GM12878 (cell line): ENCODE results near the gene ENPP1. TPM values are rescaled to one million over a fixed set of nuclear protein-coding genes. Genes with fewer than 3 reads are reported as not detected.

Experiments
- ATAC-seq: fragments of 200-7000 bp; cut with Tn5 transposase; 3 replicates; pipeline ENCODE4 v1.9.1; 2020; ENCODE audit warnings: mild to moderate bottlenecking, moderate library complexity
- BruUV-seq: library from RNA; stranded (reverse); fragments of 400-500 nt; replicated peaks from 2 replicates; lab custom pipeline; 2021; lab: Mats Ljungman, UMichigan
- CTCF ChIA-PET: fragments of 300-600 bp; sonication (Branson Sonifier 250); formaldehyde crosslinking; extraction: SDS; loops from one replicate; lab custom pipeline; 2021; ENCODE audit warnings: inconsistent platforms; lab: Yijun Ruan, JAX
- POLR2A ChIA-PET: fragments of 350-600 bp; formaldehyde crosslinking; extraction: SDS; loops from one replicate; lab custom pipeline; 2021; ENCODE audit warnings: inconsistent platforms; lab: Charles Lee
- RAD21 ChIA-PET: fragments of 300-600 bp; sonication (Branson Sonifier 250); formaldehyde crosslinking; loops from one replicate; lab custom pipeline; 2023; ENCODE audit warnings: antibody characterized with exemption; ENCODE audit not compliant: unreplicated experiment; lab: Charles Lee
- SMC1A ChIA-PET: fragments of 300-600 bp; sonication (Branson Sonifier 250); formaldehyde crosslinking; loops from one replicate; lab custom pipeline; 2023; ENCODE audit not compliant: unreplicated experiment, uncharacterized antibody; lab: Charles Lee
- DNase-seq: peaks from one replicate; pipeline ENCODE4 v3.0.0-alpha.2; 2011; ENCODE audit warnings: low read depth, low spot score
- FAIRE-seq: peaks from 3 replicates; lab custom pipeline; 2011; peaks lifted over from hg19 to GRCh38; lab: Jason Lieb, UNC
- H2AFZ ChIP-seq: 2 replicates; pipeline ENCODE4 v1.6.0; 2011; ENCODE audit warnings: low read depth, low read length, control low read depth; ENCODE audit not compliant: control insufficient read depth
- H3K27ac ChIP-seq: 2 replicates; pipeline ENCODE4 v1.5.1; 2011; ENCODE audit warnings: control low read depth; ENCODE audit not compliant: control insufficient read depth, insufficient read depth
- H3K27me3 ChIP-seq, 2 experiments: replicated peaks in 1 of 2; 2 replicates each; pipeline versions ENCODE4 v1.6.0 to v1.6.1; 2011; ENCODE audit warnings: low read length in 1 of 2; ENCODE audit not compliant: control insufficient read depth in 2 of 2, insufficient read depth in 2 of 2
- H3K36me3 ChIP-seq, 2 experiments: 2 replicates each; pipeline ENCODE4 v1.5.1; 2011; ENCODE audit warnings: low read length in 1 of 2; ENCODE audit not compliant: control insufficient read depth in 2 of 2, insufficient read depth in 2 of 2
- H3K4me1 ChIP-seq: 2 replicates; pipeline ENCODE4 v1.6.1; 2011; ENCODE audit warnings: mild to moderate bottlenecking, low read length, moderate library complexity, mixed read lengths; ENCODE audit not compliant: control insufficient read depth, insufficient read depth
- H3K4me2 ChIP-seq: 2 replicates; pipeline ENCODE4 v1.6.0; 2011; ENCODE audit warnings: control low read depth; ENCODE audit not compliant: control insufficient read depth, insufficient read depth
- H3K4me3 ChIP-seq: fragments of 200-600 bp; sonication (generic); 2 replicates; pipeline ENCODE4 v1.5.1; 2016
- H3K79me2 ChIP-seq: 2 replicates; pipeline ENCODE4 v1.6.0; 2011; ENCODE audit warnings: low read length; ENCODE audit not compliant: control insufficient read depth, insufficient read depth
- H3K9ac ChIP-seq: 2 replicates; pipeline ENCODE4 v1.8.0; 2011; ENCODE audit warnings: low read length, control low read depth, mixed read lengths; ENCODE audit not compliant: control insufficient read depth, insufficient read depth
- H3K9me3 ChIP-seq: replicated peaks from 3 replicates; pipeline ENCODE4 v1.5.1; 2011; ENCODE audit warnings: mild to moderate bottlenecking, low read length; ENCODE audit not compliant: control insufficient read depth, insufficient read depth
- H4K20me1 ChIP-seq: 2 replicates; pipeline ENCODE4 v1.6.0; 2011; ENCODE audit not compliant: control insufficient read depth, insufficient read depth
- E2F8 ChIP-seq: fragments of 450-650 bp; IDR thresholded peaks from 2 replicates; pipeline ENCODE4 v1.6.1; 2018; ENCODE audit warnings: mild to moderate bottlenecking, low read depth, moderate library complexity; ENCODE audit not compliant: partially characterized antibody
- ESRRA ChIP-seq: IDR thresholded peaks from 2 replicates; pipeline ENCODE4 v1.6.1; 2012; ENCODE audit warnings: mild to moderate bottlenecking, low read length, improper control_type of control experiment
- MLLT1 ChIP-seq: fragments of 450-650 bp; IDR thresholded peaks from 2 replicates; pipeline ENCODE4 v1.6.1; 2016; ENCODE audit warnings: mild to moderate bottlenecking
- MTA2 ChIP-seq: fragments of 450-650 bp; IDR thresholded peaks from 2 replicates; pipeline ENCODE4 v1.6.1; 2016; ENCODE audit warnings: low read depth, mild to moderate bottlenecking, moderate library complexity
- PAX5 ChIP-seq: IDR thresholded peaks from 2 replicates; pipeline ENCODE4 v1.6.1; 2011; ENCODE audit warnings: low read depth, low read length, borderline replicate concordance
- RAD51 ChIP-seq: fragments of 450-650 bp; IDR thresholded peaks from 2 replicates; pipeline ENCODE4 v1.6.1; 2016; ENCODE audit warnings: moderate library complexity, mild to moderate bottlenecking, inconsistent platforms
- SPI1 ChIP-seq: IDR thresholded peaks from 2 replicates; pipeline ENCODE4 v1.6.1; 2011; ENCODE audit warnings: low read depth, mild to moderate bottlenecking, low read length, moderate library complexity, borderline replicate concordance; ENCODE audit not compliant: insufficient read depth
- TCF7 ChIP-seq: IDR thresholded peaks from 2 replicates; pipeline ENCODE4 v1.6.1; 2014; ENCODE audit warnings: antibody characterized with exemption, borderline replicate concordance
- WGBS: methylation state at CpG from one replicate; pipeline ENCODE4 v1.1.6; 2016; ENCODE audit warnings: low lambda C conversion rate; ENCODE audit not compliant: insufficient replicate concordance, insufficient coverage; ENCODE audit errors: missing lambda C conversion rate; 5-methylcytosine and 5-hydroxymethylcytosine counted together
- in situ Hi-C: fragments of 300-500 bp; cut with MboI; formaldehyde crosslinking; loops from 9 replicates; pipeline ENCODE4 v1.14.3; 2018; ENCODE audit warnings: mixed read lengths
- intact Hi-C: fragments of 100-400 bp; cut with micrococcal nuclease; formaldehyde crosslinking; loops from one replicate; pipeline ENCODE4 v1.14.2; 2022; ENCODE audit not compliant: unreplicated experiment
- polyA plus RNA-seq, 11 experiments: library from polyadenylated mRNA; depleted of rRNA in 4 of 11; unstranded in 6 of 11; stranded (reverse) in 5 of 11; fragments of >200 nt; fragmentation: Nextera tagmentation in 4 of 11; fragmentation: Illumina TruSeq in 1 of 11; extraction: Ambion mirVana in 4 of 11; extraction: Trizol in 1 of 11; gene quantifications; 1 replicate in 1 of 11; 2 replicates in 10 of 11; pipeline versions ENCODE4 v1.2.1 to v1.2.3, GENCODE V29; 2011 to 2016; ENCODE audit warnings: inconsistent platforms in 2 of 11, missing spikeins in 2 of 11, low read depth in 1 of 11
- total RNA-seq, 4 experiments: library from RNA; depleted of rRNA in 3 of 4; stranded (reverse); fragments of >200 nt in 3 of 4; fragmentation: Illumina TruSeq in 1 of 4; extraction: Trizol in 1 of 4; gene quantifications; 2 replicates each; pipeline versions ENCODE4 v1.2.1 to v1.2.3, GENCODE V29; 2013 to 2021
- TF ChIP-seq, protein P1 (sequence below): IDR thresholded peaks from 2 replicates; pipeline ENCODE4 v1.6.1; 2012; ENCODE audit warnings: low read depth, low read length, improper control_type of control experiment

Gene ENPP1
- total and polyA plus RNA-seq, 10 of the 15 experiments (the other 5 are each of a cell fraction or from before 2014, with no cell fraction given): 0.03 to 0.05 TPM; not detected in 8

DNA sequence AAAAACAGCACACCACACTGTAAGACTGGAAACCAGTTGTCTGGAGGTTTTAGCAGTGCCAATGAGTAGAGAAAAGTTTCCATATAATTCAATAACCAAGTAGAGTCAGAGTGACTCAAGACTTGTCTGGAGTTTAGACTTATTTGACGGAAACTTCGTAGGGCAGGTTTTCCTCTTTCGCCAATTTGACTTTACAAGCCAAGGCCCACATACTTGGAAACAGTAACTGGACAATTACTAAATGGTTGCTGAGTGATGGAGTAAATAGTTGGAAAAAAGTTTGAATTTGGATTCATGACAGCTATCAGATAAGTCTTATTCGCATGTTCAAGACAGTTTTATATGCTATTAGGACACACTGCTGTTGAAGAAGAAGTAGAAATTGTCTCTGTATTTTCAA lies 48.9 kb upstream of the ENPP1 start:
- no peak for FAIRE-seq
- 76% methylated on average over 4 of the region's 4 CpGs for WGBS

More for the DNA sequence above, 48.9 kb upstream of the ENPP1 start:
- Histone ChIP-seq H4K20me1 (no peaks in the 10 kb centered on the region), H3K9me3 (no peaks in the 10 kb centered on the region), H3K27ac (no peak overlapping the region), H3K9ac (no peak overlapping the region), H3K4me1 (no peaks in the 10 kb centered on the region), H2AFZ (no peak overlapping the region), H3K79me2 (no peaks in the 10 kb centered on the region), H3K4me3 (no peak overlapping the region), H3K4me2 (no peak overlapping the region), H3K27me3 (no peaks in the 10 kb centered on the region), H3K36me3 (no peaks in the 10 kb centered on the region)
- no TSS peak for BruUV-seq
- no peak for TF ChIP-seq TCF7
- no peak for TF ChIP-seq PAX5
- no peak for TF ChIP-seq RAD51
- no peak for TF ChIP-seq ESRRA
- TF ChIP-seq SPI1: no peak
- TF ChIP-seq E2F8: no peak
- no peak for TF ChIP-seq MLLT1
- no peak for TF ChIP-seq MTA2
- TF ChIP-seq, protein P1, sequence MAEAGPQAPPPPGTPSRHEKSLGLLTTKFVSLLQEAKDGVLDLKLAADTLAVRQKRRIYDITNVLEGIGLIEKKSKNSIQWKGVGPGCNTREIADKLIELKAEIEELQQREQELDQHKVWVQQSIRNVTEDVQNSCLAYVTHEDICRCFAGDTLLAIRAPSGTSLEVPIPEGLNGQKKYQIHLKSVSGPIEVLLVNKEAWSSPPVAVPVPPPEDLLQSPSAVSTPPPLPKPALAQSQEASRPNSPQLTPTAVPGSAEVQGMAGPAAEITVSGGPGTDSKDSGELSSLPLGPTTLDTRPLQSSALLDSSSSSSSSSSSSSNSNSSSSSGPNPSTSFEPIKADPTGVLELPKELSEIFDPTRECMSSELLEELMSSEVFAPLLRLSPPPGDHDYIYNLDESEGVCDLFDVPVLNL: no peak
- DNase-seq (no peak), ATAC-seq (no peak)
- in situ Hi-C loops (no loop called here), intact Hi-C loops (no loop called here)
- RAD21 ChIA-PET: no interaction called here
- SMC1A ChIA-PET: no interaction called here
- CTCF ChIA-PET: no interaction called here
- POLR2A ChIA-PET: interaction anchor here (0.6 kb wide), 1 partner anchor 911 kb away, joined by 5 read pairs; no protein-coding TSS in a partner anchor
